HG02981 (cell line): Measurements from ENCODE around the gene SPATC1L.

Experiments used
- ATAC-seq: cut with Tn5 transposase; IDR thresholded peaks from one replicate; pipeline ENCODE4 v1.9.1; 2021; ENCODE audit warnings: mild to moderate bottlenecking, moderate library complexity; ENCODE audit not compliant: unreplicated experiment

SPATC1L gene

DNA sequence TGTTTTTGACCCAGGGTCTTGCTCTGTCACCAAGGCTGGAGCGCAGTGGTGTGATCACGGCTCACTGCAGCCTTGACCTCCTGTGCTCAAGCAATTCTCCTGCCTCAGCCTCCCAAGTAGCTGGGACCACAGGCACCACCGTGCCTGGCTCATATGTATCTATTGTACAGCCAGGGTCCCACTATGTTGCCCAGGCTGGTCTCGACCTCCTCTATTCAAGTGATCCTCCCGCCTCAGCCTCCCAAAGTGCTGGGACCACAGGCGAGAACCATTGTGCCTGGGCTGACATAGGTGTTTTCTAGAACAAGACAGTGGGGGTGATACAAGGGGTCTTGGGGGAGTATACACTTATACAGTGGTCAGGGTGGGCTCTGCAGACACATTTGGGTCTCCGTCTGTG lies 46.4 kb downstream of the SPATC1L start:
- ATAC-seq, result no peak

DNA sequence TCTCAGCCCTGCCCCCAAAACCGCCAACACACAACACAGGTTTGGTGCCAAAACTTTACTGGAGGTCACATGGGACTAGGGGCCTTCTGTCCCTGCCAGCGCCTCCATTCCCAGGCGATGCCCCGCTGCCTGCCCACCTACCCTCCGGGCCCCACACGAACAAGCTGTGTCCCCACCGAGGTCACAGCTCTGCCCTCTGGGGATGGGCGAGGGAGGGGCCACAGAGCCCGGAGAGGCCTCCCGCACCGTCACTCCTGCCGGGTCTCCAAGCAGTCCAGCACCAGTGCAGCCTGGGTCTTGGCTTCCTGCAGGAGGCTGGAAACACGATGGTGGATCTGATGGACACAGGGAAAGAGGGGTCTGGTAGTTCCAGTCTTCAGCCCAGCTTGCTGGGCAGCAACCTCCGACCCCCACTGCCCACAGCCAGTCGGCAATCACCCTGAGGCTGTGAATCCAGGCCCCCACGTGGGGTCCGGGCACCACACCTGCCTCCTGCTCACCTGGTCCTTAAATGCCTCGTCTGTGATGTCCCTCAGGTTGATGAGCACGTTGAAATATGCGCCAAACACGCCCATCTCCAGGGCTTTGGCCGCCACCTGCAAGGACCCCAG lies 47.4 kb downstream of the SPATC1L start:
- no peak for ATAC-seq

DNA sequence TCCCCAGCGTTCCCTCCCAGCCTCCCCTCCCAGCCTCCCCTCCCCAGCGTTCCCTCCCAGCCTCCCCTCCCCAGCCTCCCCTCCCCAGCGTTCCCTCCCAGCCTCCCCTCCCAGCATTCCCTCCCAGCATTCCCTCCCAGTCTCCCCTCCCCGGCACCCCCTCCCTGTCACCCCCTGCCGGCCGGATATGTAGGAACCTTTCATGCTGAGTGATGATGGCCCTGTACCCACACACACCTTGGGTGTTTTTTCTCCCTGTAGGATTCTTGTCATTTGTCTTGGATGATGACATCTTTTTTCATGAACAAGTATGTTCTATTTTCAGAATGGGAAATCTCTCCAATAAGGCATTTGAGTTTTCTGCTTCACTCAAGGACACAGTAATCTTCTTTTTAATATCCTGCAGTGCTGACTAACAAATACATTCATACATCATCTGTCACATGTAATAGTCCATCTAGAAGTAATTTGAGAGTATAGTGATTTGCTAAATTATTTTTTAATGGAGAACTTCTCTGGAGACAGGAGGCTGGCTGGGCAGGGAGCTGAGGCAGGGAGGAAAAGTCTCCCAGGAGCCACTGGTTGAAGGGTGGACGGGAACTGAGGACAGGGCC lies 48.4 kb downstream of the SPATC1L start:
- no peak for ATAC-seq

DNA sequence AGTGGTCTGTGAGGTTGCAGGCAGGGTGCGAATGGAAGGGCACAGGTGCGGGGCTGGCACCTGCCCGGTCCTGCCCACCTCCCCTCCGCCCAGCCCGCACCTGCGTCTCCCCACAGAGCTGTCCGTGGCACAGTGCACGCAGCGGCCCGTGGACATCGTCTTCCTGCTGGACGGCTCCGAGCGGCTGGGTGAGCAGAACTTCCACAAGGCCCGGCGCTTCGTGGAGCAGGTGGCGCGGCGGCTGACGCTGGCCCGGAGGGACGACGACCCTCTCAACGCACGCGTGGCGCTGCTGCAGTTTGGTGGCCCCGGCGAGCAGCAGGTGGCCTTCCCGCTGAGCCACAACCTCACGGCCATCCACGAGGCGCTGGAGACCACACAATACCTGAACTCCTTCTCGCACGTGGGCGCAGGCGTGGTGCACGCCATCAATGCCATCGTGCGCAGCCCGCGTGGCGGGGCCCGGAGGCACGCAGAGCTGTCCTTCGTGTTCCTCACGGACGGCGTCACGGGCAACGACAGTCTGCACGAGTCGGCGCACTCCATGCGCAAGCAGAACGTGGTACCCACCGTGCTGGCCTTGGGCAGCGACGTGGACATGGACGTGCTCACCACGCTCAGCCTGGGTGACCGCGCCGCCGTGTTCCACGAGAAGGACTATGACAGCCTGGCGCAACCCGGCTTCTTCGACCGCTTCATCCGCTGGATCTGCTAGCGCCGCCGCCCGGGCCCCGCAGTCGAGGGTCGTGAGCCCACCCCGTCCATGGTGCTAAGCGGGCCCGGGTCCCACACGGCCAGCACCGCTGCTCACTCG lies 52.2 kb downstream of the SPATC1L start:
- no peak for ATAC-seq

DNA sequence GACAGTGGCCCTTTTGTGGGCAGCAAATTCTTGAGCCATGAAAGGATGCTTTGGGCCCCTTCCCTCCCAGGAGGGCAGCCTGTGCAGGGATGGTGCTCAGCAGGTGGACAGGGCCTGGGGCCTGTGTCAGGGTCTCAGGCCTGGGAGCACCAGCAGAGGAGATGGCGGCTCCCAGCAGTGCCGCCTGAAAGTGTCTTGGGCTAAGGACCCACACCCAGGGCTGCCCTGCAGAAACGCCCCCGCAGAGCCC lies 52.7 kb downstream of the SPATC1L start:
- no peak for ATAC-seq

DNA sequence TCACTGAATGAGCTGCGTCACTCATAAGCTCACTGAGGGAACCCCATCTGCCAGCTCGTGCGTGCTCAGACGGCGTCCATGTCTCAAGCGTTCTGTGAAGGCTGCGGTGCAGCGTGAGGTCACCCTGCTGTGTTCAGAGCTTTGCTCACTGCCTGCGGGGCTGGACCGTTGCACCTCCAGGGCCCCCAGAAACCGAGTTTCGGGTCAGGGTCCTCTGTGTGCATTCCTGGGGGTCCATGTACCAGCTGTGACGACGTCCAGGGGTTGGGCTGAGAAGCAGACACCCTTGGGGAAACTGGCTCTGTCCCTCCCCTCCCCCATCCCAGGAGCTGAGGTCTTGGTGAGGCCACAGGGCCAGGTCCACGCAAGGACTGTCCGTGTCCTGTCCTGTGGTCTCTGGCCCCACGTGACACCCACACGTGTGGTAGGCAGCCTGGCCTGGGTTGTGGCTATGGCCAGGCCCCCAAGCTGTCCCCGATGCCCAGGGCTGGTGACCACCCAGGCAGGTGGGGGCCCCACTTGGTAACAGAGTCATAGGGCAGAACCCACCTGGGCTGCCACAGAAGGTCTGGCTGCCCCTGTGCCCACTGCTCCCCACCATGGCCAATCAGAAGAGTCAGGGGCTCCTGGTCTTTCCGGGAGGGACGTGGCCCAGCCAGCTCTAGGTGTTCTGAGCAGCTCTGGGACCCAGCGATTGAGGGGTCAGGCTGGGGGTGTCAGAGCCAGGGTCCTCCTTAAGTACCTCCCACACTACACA lies 53.2 kb downstream of the SPATC1L start:
- no peak for ATAC-seq

DNA sequence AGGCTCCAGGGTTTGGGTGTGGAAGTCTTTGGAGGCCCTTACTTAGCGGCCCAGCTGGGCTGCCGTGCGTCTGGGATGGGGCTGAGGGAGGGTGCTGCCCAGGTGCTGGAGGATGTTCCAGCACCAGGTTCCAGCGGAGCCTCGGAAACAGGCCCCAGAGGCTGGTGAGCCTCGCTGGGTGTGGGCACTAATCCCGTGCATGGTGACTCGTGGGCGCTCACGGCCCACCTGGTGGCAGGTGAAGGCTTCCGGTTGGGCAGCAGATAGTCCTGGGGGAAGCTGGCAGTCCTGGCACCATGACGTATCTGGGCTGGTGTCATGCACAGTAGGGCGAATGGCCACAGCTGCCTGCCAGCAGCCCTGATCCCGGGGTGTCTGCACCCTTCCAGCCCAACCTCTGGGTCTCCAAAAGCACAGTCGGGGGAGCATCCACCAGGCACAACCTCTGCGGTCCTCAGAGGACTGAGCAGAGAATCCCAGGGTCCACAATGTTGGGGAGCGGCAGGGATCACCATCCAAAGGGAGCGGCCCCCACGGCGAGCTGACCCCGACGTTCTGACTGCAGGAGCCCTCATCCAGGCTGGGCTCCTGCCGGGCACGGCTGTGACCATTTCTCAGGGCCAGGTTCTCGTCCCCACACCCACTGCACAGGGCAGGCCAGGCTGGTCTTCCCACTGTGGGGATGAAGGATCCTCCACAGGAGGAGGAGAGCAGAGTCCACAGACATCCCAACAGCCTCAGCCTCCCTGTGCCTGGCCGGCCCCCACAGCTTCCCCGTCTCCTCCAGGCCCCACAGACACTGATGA lies 54.2 kb downstream of the SPATC1L start:
- no peak for ATAC-seq

DNA sequence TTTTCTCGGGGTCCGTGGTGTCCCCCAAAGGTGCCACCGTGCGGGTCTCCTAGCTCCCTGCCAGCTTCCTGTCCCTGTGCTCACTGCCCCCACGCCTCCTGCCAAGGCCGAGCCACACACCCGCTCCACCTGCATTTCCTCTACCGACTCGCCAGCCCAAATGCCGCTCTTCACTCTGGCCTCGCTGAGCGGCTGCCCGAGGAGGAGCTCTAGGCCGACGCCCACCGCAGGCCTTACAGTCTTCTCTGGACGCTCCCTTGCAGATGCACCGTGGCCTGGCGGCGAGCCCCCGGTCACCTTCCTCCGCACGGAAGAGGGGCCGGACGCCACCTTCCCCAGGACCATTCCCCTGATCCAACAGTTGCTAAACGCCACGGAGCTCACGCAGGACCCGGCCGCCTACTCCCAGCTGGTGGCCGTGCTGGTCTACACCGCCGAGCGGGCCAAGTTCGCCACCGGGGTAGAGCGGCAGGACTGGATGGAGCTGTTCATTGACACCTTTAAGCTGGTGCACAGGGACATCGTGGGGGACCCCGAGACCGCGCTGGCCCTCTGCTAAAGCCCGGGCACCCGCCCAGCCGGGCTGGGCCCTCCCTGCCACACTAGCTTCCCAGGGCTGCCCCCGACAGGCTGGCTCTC lies 55.2 kb downstream of the SPATC1L start:
- no peak for ATAC-seq

DNA sequence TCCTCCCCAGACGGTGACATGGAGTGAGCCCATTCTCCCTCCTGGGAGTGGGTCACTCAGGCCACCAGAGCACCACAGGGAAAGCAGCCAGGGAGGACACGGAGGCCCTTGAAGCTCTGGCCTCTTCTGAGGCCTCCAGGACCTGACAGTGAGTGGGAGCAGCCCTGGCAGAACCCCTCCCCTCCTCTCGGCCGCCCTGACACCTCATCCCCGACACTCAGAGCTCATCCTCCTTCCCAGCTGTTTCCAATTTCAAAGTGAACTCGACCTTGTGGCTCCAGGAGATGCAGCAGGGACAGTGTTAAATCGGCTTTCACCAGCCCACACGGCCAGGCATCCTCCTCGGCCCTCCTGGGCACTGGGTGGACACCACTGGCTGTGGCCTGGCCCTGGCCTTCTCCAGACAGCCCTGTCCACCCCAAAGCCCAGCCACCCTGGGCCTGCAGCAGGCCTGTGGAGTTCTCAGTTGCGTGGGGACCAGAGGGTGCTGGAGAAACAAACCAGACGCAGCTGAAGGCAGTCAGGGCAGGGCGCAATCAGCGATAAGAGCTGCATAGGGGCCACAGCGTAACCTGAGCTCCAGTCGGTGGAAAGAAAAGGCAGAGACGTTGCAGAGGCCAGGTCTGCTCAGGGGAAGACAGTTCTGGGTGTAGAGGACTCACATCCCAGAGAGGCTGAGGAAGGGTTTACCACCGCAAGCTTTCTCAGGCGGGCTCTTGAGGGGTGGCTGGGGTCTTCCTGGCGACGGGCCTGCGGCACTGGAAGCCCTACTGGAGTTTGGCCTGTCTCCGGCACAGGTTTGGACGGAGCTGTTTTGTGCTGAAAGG lies 55.9 kb downstream of the SPATC1L start:
- no peak for ATAC-seq

DNA sequence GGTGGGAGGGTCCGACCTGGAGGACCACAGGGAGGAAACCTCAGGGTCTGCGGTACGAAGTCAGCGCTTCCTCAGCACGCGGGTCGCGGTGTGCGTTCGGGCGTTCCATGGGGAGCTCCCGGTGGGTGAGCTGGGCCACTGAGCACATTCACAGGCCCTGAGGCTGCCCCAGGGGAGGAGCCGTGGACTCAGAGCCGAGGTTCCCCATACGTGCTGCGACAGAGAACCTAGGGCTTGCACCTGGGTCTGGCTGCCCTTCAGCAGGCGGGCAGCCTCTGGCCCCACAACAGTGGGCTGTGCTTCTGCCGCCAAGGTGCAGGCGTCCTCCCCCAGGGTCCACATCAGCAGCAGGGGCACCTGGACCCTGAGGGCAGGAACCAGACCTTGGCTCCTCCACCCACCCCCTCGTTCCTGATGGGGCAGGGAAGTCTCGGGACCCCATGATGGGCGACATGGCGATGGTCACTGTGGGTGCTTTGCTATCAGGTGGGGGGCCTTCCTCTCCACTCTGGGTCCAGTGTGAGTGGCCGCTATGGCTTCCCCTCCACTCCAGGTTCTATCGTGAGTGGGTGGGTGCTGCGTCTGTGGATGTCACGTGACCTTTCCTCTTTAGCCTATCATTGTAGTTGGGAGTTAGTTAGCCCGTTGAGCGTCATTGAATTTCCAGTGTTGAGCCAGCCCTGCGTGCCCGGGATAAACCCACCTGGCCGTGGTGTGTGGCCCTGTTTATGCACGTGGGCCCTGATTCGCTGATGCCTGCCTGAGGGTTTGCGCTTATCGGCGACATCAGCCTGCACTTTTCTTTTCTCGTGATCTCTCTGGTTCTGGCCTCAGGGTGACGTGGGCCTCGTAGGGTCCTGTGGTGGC lies 56.8 kb downstream of the SPATC1L start:
- ATAC-seq, result no peak

DNA sequence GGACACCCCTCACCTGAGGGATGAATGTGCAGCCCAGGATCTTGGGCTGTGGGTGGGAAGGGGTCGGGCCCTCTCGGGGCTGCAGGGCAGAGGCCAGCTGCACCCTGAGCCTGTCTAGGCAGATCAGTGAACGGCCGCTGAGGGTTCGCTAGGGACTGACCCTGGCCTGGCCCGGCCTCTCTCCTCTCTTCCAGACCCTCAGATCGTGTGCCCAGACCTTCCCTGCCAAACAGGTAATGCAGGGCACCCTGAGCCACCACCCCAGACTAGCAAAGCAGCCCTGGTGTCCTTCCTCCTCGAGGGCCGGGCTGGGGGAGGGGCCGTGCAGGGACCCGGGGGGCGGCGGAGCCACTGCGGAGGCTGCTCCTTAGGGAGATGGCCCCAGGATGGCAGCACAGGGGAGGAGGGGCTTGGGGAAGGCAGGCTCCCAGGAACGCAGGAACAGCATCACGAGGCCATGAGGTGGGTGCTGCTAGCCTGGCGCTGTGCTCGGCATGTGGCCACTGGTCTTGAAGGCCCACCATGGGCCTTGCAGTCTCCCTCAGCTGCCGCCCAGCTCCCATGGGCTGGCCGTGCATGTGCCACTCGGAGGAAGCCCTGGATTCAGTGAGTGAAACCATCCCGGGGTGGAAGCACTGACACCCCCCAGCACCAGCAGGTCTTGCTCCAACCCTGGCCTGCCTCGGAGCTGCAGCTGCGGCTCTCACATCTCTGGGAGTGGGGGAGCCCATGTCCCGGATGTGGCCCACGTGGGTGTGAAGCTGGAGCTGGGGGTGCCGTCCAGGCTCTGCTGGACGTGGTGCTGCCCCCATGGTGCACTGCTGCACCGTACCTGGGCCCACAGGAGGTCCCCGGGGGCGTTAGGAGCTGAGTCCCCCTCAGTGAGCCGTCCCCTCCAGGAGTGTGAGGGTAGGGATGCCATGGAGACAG lies 57.7 kb downstream of the SPATC1L start:
- no peak for ATAC-seq

DNA sequence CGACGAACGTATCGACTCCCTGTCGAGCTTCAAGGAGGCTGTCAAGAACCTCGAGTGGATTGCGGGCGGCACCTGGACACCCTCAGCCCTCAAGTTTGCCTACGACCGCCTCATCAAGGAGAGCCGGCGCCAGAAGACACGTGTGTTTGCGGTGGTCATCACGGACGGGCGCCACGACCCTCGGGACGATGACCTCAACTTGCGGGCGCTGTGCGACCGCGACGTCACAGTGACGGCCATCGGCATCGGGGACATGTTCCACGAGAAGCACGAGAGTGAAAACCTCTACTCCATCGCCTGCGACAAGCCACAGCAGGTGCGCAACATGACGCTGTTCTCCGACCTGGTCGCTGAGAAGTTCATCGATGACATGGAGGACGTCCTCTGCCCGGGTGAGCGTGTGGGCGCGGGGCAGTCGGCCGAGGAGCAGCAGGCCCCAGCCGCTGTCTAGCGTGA lies 58.4 kb downstream of the SPATC1L start:
- no peak for ATAC-seq

DNA sequence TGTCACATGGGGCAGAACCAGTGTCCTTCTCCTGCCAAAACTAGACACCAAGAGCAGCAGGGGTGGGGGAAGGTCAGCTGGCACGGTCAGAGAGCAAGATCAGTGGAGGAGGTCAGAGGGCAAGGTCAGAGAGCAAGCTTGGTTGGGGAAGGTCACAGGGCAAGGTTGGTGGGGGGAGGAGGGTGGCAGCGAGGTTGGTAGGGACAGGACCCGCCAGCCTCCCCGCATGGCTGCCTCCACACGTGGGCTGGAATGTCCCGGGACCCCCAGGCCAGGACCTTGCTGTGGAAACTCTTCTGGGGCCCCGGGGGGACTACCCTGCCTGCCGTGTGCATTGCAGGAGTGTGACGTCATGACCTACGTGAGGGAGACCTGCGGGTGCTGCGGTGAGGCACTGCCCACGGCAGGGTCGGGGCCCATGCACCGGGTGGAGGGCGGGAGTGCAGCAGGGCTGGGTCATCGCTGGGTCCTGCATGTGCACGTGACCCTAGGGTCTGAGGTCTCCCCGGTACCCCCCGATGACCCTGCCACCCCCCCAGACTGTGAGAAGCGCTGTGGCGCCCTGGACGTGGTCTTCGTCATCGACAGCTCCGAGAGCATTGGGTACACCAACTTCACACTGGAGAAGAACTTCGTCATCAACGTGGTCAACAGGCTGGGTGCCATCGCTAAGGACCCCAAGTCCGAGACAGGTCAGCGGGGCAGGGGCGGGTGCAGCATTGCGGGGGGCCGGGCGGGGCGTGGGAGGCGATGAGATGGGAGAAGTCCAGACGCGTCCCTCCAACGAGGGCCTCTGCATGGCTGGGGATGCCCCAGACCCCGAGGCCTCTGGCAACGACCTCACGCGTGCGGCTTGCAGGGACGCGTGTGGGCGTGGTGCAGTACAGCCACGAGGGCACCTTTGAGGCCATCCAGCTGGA lies 59.1 kb downstream of the SPATC1L start:
- ATAC-seq, result no peak

DNA sequence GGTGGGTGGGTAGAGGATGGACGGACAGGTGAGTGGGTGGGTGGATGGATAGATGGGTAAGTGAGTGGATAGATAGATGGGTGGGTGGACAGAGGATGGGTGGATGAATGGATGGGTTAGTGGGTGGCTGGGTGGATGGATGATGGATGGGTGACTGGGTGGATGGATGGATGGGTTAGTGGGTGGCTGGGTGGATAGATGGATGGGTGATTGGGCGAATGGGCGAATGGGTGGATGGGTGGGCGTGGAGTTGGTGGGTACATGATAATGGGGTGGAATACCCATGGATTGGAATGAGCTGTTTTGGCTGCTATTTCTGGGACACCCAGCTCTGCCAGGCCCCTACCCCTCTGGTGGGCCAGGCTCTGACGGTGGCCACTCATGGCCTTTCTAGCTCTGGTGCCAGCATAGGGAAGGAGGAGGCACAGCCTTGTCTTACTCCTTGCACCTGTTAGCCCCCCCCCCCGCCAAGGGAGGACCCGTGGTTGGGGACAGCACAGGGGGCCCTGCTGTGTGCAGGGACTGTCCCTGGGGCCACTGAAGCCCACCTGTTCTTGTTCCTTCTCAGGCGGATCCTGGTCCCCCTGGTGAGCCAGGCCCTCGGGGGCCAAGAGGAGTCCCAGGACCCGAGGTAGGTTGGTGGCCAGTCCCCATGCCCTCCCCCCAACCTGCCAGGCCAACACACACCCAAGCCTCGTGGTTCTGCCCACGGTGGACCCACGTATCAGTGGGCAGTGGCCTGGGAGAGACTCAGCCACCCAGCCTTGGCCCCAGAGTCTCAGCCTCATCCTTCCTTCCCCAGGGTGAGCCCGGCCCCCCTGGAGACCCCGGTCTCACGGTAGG lies 60.0 kb downstream of the SPATC1L start:
- ATAC-seq, result no peak
